Limb (tissue), 2 donors: ENCODE results near the gene RNFT2.
"Not testable (repeated sequence)": the region's sequence is repeated elsewhere in the genome, so short reads cannot be mapped to it uniquely, and the experiment has no call there.

Experiments
- DNase-seq, 2 donors: peaks; one replicate each; pipeline ENCODE4 v3.0.0-alpha.2; 2016; ENCODE audit errors: extremely low spot score in 2 of 2

RNFT2 gene

GRCh38 chr12:116742787-116743186 is 4.7 kb downstream of the RNFT2 start:
- DNase-seq: not testable (repeated sequence)

GRCh38 chr12:116744766-116745165 is 6.7 kb downstream of the RNFT2 start:
- no peak for DNase-seq

GRCh38 chr12:116745554-116745953 is 7.4 kb downstream of the RNFT2 start:
- no peak for DNase-seq

GRCh38 chr12:116749884-116750283 is 11.8 kb downstream of the RNFT2 start:
- DNase-seq: no peak

- no peak for DNase-seq
These were observed 12.2 kb downstream of the RNFT2 start for GRCh38 chr12:116750298-116750697.

GRCh38 chr12:116754097-116754496 is 16.0 kb downstream of the RNFT2 start:
- DNase-seq: not testable (repeated sequence)

GRCh38 chr12:116754783-116755182 is 16.7 kb downstream of the RNFT2 start:
- not testable (repeated sequence) for DNase-seq

- DNase-seq: peak in 1 of 2 donors; percentile 44
These were observed 21.9 kb downstream of the RNFT2 start for GRCh38 chr12:116759783-116760621.

GRCh38 chr12:116760622-116761020 is 22.5 kb downstream of the RNFT2 start:
- no peak for DNase-seq

GRCh38 chr12:116761499-116761898 is 23.4 kb downstream of the RNFT2 start:
- no peak for DNase-seq

GRCh38 chr12:116765271-116765670 is 27.2 kb downstream of the RNFT2 start:
- DNase-seq: no peak

- DNase-seq: no peak
These were observed 28.2 kb downstream of the RNFT2 start for GRCh38 chr12:116766285-116766684.

GRCh38 chr12:116766746-116767145 is 28.6 kb downstream of the RNFT2 start:
- no peak for DNase-seq

GRCh38 chr12:116771651-116772050 is 33.5 kb downstream of the RNFT2 start:
- DNase-seq: no peak

- no peak for DNase-seq
These were observed 35.2 kb downstream of the RNFT2 start for GRCh38 chr12:116773276-116773731.

- no peak for DNase-seq
These were observed 35.9 kb downstream of the RNFT2 start for GRCh38 chr12:116774020-116774419.

- no peak for DNase-seq
These were observed 39.1 kb downstream of the RNFT2 start for GRCh38 chr12:116777245-116777644.

- DNase-seq: no peak
These were observed 41.5 kb downstream of the RNFT2 start for GRCh38 chr12:116779597-116779996.

- no peak for DNase-seq
These were observed 42.8 kb downstream of the RNFT2 start for GRCh38 chr12:116780942-116781341.

GRCh38 chr12:116783525-116784237 is 45.6 kb downstream of the RNFT2 start:
- no peak for DNase-seq

GRCh38 chr12:116784238-116784612 is 46.1 kb downstream of the RNFT2 start:
- DNase-seq: no peak

- not testable (repeated sequence) for DNase-seq
These were observed 51.4 kb downstream of the RNFT2 start for GRCh38 chr12:116789562-116789961.

- DNase-seq: no peak
These were observed 52.0 kb downstream of the RNFT2 start for GRCh38 chr12:116790066-116790465.
